ENCODE data around the gene ZNF385C. TPM values are rescaled to one million over a fixed set of nuclear protein-coding genes. Genes with fewer than 3 reads are reported as not detected.

Gene ZNF385C
- total RNA-seq, 1 donor from 2014 or later = 2.7 TPM

GRCh38 chr17:42081516-42082129, 16.6 kb downstream of the ZNF385C start:
- Mint-ChIP-seq H3K9me3 (ENCODE audit: low read depth) (no peaks in the 10 kb centered on the region), H3K4me1 (ENCODE audit: low read depth) (no peaks in the 10 kb centered on the region), H3K36me3 (ENCODE audit: insufficient read depth) (no peaks in the 10 kb centered on the region), H3K27me3 (peaks cover 9% of the 10 kb centered on the region), H3K27ac (no peak overlapping the region), H3K4me3 (ENCODE audit: low read depth) (no peak overlapping the region)
- no peak for DNase-seq (ENCODE audit: low spot score, unreplicated experiment)
- TF ChIP-seq CTCF (IDR thresholded peaks at IDR 0.05; ENCODE audit: unreplicated experiment) = no peak

GRCh38 chr17:42079541-42079940, 18.7 kb downstream of the ZNF385C start:
- H3K36me3 Mint-ChIP-seq (ENCODE audit: insufficient read depth) = no peaks in the 10 kb centered on the region
- no peak overlapping the region for H3K4me3 Mint-ChIP-seq (ENCODE audit: low read depth)
- peaks cover 21% of the 10 kb centered on the region for H3K27me3 Mint-ChIP-seq
- no peak overlapping the region for H3K27ac Mint-ChIP-seq
- no peaks in the 10 kb centered on the region for H3K9me3 Mint-ChIP-seq (ENCODE audit: low read depth)
- TF ChIP-seq CTCF (IDR thresholded peaks at IDR 0.05; ENCODE audit: unreplicated experiment) = no peak
- no peak for DNase-seq (ENCODE audit: low spot score, unreplicated experiment)
- no peaks in the 10 kb centered on the region for H3K4me1 Mint-ChIP-seq (ENCODE audit: low read depth)

GRCh38 chr17:42078396-42079043, 19.8 kb downstream of the ZNF385C start:
- peaks cover 27% of the 10 kb centered on the region for H3K27me3 Mint-ChIP-seq
- DNase-seq (ENCODE audit: low spot score, unreplicated experiment) = no peak
- H3K9me3 Mint-ChIP-seq (ENCODE audit: low read depth) = no peaks in the 10 kb centered on the region
- no peak overlapping the region for H3K27ac Mint-ChIP-seq
- H3K4me3 Mint-ChIP-seq (ENCODE audit: low read depth) = no peak overlapping the region
- no peak for TF ChIP-seq CTCF (IDR thresholded peaks at IDR 0.05; ENCODE audit: unreplicated experiment)
- H3K4me1 Mint-ChIP-seq (ENCODE audit: low read depth) = no peaks in the 10 kb centered on the region
- no peaks in the 10 kb centered on the region for H3K36me3 Mint-ChIP-seq (ENCODE audit: insufficient read depth)

GRCh38 chr17:42077755-42078154, 20.5 kb downstream of the ZNF385C start:
- Mint-ChIP-seq H3K36me3 (ENCODE audit: insufficient read depth) (no peaks in the 10 kb centered on the region), H3K27me3 (peaks cover 35% of the 10 kb centered on the region), H3K4me1 (ENCODE audit: low read depth) (peaks cover 1% of the 10 kb centered on the region), H3K4me3 (ENCODE audit: low read depth) (no peak overlapping the region), H3K27ac (no peak overlapping the region), H3K9me3 (ENCODE audit: low read depth) (no peaks in the 10 kb centered on the region)
- no peak for DNase-seq (ENCODE audit: low spot score, unreplicated experiment)
- no peak for TF ChIP-seq CTCF (IDR thresholded peaks at IDR 0.05; ENCODE audit: unreplicated experiment)

GRCh38 chr17:42076797-42077559, 21.3 kb downstream of the ZNF385C start:
- no peaks in the 10 kb centered on the region for H3K36me3 Mint-ChIP-seq (ENCODE audit: insufficient read depth)

More at GRCh38 chr17:42076797-42077559, 21.3 kb downstream of the ZNF385C start:
- TF ChIP-seq CTCF (IDR thresholded peaks at IDR 0.05; ENCODE audit: unreplicated experiment) = no peak
- H3K4me1 Mint-ChIP-seq (ENCODE audit: low read depth) = peaks cover 1% of the 10 kb centered on the region
- DNase-seq (ENCODE audit: low spot score, unreplicated experiment) = no peak
- peaks cover 34% of the 10 kb centered on the region for H3K27me3 Mint-ChIP-seq
- H3K27ac Mint-ChIP-seq = no peak overlapping the region
- no peak overlapping the region for H3K4me3 Mint-ChIP-seq (ENCODE audit: low read depth)
- H3K9me3 Mint-ChIP-seq (ENCODE audit: low read depth) = no peaks in the 10 kb centered on the region
